ENCODE data around the gene SURF1.
"Not testable (repeated sequence)": the region's sequence is repeated elsewhere in the genome, so short reads cannot be mapped to it uniquely, and the experiment has no call there.

SURF1 gene

DNA sequence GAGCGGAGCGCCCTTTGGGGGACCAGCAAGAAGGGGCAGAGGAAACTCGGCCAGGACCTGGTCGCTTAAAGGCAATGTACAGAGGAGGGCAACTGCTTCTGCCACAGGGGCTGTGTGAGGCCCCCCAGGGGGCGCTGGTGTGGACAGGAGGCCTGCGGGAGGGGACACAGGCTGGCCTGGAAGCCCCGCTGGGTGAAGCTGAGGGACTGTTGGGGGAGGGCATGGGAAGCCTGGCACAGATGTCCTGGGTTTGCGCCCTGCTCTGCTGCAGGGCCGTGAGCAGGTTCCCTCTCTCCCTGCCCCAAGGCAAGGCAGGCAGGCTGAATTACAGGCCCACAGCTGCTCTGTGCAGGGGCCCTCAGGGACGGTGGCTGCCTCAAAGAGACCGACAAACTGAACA is 13.7 kb downstream of the SURF1 start:
- no peak for DNase-seq

GRCh38 chr9:133342069-133342406 is 14.2 kb downstream of the SURF1 start:
- no peak for DNase-seq

DNA sequence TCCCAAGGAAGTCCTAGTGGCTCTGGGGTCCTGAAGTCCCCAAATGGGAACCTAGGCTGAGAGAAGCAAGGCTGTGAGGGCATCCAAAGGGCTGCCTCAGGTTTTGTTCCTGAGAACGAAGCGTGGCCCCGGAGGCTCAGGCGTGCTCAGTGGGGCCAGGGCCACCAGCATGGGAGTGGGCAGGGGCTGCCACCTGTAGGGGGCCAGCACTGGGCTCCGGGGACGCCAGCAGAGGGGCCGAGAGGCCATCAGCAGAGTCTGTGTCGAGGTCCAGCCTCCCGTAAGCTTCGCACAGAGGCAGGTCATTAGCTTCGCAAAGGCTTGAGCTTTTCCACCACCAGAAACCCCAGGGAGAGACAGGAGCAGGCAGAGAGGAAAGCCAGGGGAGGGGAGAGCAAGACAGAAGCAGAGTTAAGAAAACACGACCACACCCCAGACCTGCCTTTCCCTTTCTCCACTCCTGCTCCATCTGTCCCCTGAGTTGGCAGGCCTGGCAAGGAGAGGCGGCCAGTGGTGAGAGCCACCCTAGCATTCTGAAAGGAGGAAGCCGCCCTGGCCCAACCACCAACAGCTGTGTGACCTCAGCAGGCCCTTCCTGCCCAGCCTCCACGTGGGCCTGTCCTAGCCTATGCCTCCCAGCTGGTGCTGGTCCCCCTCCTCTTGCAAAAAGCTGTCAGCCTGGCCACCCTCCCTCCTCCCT is 14.8 kb downstream of the SURF1 start:
- DNase-seq, result no peak

DNA sequence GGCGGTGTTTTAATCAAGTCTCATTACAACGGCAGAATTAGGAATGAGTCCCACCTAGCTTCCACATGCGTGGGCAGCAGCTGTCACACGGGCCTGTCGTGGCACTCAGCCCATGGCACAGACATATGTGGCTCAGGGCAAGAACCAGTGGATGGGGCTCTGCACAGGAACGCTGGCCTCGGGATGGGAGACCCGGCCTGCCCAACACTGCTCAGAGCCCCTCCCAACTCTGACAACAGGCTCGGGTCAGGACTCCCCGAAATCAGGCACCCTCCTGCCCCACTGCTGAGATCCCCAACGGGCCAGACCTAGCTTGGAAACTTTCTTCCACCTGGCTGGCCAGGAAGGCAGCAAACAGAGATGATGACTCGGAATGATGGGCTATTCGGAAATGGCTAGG is 15.4 kb downstream of the SURF1 start:
- no peak for DNase-seq

GRCh38 chr9:133340256-133340655 is 16.0 kb downstream of the SURF1 start:
- no peak for DNase-seq

- no peak for DNase-seq
Observed at GRCh38 chr9:133339641-133340040, 16.6 kb downstream of the SURF1 start.

- peak; percentile 93 to 95 for DNase-seq
Observed at GRCh38 chr9:133335924-133336811, 20.1 kb downstream of the SURF1 start, which contains the start of gene SURF6. Gene SURF6, minus strand, starts transcription at chr9:133336188. Its CDS starts 56 bp downstream, at chr9:133336132.

DNA sequence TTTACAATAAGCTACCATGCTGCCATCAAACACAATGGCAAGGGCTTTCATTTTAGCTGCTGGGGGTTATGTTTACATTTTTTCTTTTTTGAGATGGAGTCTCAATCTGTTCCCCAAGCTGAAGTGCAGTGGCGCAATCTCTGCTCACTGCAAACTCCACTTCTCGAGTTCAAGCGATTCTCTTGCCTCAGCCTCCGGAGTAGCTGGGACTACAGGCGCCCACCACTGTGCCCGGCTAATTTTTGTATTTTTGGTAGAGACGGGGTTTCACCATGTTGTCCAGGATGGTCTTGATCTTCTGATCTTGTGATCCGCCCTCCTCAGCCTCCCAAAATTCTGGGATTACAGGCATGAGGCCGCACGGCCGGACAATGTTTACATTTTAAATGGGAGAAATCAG is 21.4 kb downstream of the SURF1 start:
- not testable (repeated sequence) for DNase-seq

- DNase-seq, result no peak
Observed at GRCh38 chr9:133334161-133334560, 22.1 kb downstream of the SURF1 start.

DNA sequence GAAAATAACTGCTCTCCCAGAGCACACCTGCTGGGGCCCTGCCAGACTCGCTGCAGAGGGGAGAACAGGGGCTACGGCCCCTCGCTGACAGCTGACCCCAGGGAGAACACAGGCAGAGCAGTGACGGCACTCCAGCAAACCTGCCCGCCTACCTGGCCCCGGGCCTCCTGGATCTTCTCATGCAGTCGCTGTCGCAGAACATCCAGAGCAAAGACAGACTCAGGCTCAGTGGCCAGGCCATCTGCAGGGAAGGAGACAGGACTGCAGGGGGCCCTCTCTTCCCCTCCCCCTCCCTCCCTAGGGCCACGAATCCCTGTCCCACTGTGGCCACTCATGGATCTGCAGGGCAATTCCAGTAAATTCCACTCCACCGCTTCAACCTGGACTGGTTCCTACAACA is 22.7 kb downstream of the SURF1 start:
- DNase-seq, result no peak

DNA sequence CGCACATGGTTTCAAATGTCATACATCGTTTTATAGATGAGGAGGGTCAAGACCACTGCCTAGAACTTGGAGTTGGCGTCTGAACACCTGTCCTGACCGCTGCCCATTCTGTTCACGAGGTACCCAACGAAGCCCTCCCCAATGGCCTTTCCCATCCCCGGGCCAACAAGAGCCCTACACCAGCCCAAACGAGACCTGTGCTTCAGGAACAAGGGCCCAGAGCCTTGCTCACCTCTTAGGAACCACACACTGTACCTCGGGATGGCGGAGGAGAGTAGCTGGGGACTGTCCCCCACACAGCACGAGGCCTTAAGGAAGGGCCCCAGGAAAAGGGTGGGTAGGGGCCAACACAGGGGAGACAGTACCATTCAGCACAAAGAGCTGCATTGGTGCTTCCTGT is 23.3 kb downstream of the SURF1 start:
- DNase-seq, result no peak

DNA sequence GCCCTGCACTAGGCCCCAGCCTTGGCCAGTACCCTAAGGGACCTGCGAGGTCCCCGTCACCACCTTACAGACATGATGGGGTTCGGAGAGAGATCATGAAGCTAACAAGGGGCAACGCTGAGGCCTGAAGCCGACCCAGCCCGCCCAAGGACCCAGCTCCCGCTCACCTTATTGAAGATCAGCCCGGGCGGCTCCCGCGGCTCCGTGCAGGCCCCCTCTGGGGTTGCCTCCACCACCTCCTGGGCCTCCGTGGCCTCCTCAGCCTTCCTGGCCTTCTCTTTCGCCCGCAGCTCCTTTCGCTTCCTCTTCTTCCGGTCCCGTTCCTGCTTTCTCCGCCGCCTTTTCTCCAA is 23.9 kb downstream of the SURF1 start:
- DNase-seq, result no peak

DNA sequence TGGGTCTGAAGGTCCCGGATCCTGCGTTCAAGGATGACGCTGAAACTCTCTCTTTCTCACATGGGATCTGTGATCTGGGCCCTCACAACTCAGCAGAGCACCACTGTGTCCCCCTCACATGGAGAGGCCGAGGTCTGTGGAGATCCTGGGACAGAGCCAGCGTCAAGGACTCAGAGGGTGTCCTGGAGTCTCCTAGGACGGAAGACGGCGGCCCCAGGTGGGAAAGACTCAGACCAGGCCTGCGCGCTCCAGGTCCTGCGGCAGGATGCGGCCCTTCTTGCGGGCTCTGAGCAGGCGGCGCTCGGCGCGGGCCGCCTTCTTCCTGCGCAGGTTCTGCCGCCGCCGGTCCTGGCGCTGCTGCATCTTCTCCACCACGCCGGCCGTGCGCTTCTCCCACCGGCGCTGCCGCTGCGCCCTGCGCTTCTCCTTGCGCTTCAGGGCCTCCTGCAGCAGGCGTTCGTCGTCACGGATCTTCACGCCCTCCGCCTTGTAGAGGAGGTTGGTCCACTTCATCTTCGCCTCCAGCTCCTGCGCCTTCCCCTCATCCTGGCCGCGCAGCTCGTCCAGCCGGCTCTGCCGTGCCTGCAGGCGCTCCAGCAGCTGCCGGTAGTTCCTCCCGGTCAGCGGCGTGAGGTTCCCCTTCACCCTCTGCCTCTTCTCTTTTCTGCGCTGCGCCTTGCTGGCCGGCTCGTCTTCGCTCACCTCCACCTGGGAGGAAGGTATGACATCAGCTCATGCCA is 24.5 kb downstream of the SURF1 start:
- DNase-seq, result no peak

DNA sequence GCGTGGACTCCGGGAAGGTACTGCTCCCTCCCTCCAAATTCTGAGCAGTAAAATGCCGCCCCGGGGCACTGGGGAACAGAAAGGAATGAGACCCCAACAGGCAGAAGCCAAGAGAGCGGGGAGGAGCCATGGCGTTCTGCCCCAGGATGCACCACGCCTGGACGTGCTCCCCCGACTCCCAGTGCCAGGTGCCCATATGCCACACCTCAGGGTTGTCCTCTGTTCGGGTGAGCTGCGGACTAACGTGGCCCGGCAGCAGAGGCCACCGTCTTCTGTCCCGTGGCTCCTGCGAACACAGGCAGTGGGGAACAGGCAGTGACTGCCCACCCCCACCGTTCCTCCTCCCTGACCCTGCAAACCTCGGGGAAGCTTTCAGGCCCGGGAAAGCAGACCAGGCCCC is 25.1 kb downstream of the SURF1 start:
- DNase-seq, result no peak

- not testable (repeated sequence) for DNase-seq
Observed at GRCh38 chr9:133329306-133330156, 26.8 kb downstream of the SURF1 start.

- no peak for DNase-seq
Observed at GRCh38 chr9:133327834-133328484, 28.3 kb downstream of the SURF1 start.

- not testable (repeated sequence) for DNase-seq
Observed at GRCh38 chr9:133327021-133327420, 29.3 kb downstream of the SURF1 start.

DNA sequence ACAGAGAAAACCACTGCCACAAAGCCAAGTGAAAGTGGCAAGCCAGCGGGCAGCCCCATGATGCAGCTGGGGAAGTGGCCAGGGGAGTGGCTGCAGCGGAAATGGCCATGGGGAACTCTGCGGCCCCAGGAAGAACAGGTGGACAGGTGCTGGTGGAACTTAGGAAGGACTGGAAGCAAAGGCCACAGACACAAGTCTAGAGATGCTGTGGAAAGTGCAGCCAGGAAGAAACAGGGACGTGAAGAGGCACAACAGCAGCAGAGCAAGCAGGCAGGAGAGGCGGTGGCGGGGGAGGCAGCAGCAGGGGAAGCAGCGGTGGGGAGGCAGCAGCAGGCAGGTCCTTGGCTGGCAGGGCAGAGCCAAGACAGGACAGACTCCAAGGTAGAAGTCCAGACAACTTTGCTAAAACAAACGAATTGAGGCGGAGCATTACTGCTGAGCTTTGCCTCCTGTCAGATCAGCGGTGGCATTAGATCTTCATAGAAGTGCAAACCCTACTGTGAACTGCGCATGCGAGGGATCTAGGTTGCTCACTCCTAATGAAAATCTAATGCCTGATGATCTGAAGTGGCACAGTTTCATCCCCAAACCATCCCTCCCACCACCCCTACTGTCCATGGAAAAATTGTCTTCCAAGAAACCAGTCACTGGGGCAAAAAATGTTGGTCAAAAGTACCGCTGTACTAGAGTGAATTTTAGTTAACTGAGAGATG is 32.1 kb downstream of the SURF1 start:
- no peak for DNase-seq

DNA sequence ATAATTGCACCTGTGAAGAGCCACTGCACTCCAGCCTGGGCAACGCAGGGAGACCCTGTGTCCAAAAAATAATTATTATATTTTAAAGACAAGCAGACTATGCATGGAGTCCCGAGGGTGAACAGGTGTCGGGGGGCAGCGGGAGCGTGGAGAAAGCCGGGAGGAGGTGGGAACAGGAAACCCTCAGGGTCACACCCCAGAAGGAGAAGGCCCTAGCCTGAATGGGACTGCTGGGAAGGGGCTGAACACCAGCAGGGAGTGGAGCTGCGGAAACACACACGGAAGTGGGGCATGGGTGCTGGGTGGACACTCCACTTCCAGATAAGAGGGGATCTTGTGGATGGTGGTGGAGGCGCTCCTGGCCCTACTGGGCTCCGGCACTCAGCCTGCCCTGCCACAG is 33.1 kb downstream of the SURF1 start:
- DNase-seq, result no peak

DNA sequence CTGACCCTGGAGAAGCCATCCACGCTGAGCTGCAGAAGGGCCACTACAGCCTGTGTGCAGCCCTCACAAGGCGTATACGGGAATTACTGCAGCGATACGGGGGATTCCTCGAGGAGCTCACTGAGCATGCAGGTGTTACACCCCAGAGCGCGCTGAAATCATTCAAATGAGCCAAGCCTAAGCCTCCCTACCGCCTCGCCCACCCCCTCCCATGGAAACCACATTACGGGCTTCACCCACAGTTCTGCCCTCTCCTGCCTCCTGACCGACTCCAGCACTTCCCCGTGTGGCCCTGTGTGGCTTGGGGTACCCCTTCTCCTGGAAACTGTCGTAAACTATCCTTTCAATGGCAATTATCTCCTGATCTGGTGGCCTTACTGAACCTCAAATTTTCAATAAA is 33.6 kb downstream of the SURF1 start:
- no peak for DNase-seq

DNA sequence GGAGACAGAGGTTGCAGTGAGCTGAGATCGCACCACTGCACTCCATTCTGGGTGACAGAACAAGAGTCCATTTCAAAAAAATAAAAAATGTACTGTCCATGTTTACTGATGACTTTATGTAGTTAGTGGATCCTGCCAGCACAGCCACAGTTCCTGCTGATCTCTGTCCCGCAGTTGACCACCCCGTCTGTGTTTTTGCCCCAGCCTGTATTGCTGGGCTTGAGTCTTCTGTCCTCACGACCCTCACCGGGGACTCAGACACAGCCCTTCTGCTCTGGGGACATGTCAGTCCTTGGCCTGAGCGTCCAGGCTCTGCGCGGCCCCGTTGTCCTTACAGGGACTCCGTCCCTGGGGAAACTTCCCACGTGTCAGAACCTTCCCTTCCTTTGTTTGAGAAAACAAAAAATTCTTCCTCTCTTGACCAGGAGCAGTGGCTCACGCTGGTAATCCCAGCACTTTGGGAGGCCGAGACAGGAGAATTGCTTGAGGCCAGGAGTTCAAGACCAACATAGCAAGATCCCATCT is 34.8 kb downstream of the SURF1 start:
- DNase-seq, result no peak
